Adrenal gland (tissue), 5 donors: ENCODE measurements around the gene LRIG1.

ENCODE experiments used
- POLR2A ChIP-seq, 2 donors: fragments of 450-650 bp; IDR thresholded peaks; one replicate each; pipeline ENCODE4 v1.6.1; 2017; ENCODE audit warnings: antibody characterized with exemption in 2 of 2, mild to moderate bottlenecking in 2 of 2, moderate library complexity in 1 of 2
- TF ChIP-seq, protein P1 (sequence below), 6 experiments: fragments of 450-650 bp in 4 of 6; fragments of 200-600 bp in 2 of 6; sonication (generic) in 1 of 6; IDR thresholded peaks; 1 replicate in 5 of 6; 2 replicates in 1 of 6; pipeline versions ENCODE4 v1.5.1 to v1.8.0; 2016 to 2021; ENCODE audit warnings: antibody characterized with exemption in 6 of 6, mild to moderate bottlenecking in 2 of 6, moderate library complexity in 1 of 6
- donor health status: DM: no; HTN: no; CAD: no.

DNA sequence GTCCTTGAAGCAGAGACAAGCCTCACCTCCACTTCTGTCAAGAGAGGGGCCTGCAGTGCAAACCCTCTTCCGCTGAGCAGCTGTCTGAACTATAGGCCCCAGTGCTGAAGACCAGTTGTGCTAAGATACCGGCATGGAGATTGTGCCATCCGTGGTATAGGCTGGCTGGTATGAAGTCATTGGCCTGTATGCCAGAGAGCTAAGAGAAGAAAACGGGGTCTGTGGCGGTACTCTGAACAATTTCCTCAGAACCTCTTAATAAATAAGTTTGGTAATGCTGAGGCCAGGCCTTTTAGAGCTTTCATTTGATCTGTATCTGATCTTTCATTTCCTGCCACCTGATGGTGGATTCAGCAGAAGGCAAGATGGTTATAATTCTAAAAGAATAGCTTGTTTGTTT is 123.0 kb downstream of the LRIG1 start:
- TF ChIP-seq POLR2A (IDR thresholded peaks at IDR 0.05), result no peak
- TF ChIP-seq, protein P1, sequence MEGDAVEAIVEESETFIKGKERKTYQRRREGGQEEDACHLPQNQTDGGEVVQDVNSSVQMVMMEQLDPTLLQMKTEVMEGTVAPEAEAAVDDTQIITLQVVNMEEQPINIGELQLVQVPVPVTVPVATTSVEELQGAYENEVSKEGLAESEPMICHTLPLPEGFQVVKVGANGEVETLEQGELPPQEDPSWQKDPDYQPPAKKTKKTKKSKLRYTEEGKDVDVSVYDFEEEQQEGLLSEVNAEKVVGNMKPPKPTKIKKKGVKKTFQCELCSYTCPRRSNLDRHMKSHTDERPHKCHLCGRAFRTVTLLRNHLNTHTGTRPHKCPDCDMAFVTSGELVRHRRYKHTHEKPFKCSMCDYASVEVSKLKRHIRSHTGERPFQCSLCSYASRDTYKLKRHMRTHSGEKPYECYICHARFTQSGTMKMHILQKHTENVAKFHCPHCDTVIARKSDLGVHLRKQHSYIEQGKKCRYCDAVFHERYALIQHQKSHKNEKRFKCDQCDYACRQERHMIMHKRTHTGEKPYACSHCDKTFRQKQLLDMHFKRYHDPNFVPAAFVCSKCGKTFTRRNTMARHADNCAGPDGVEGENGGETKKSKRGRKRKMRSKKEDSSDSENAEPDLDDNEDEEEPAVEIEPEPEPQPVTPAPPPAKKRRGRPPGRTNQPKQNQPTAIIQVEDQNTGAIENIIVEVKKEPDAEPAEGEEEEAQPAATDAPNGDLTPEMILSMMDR (IDR thresholded peaks at IDR 0.05), result no peak
